ENCODE results near the gene RTN4RL2. TPM values are rescaled to one million over a fixed set of nuclear protein-coding genes. Genes with fewer than 3 reads are reported as not detected.

Gene RTN4RL2
- total and polyA plus RNA-seq, 9 of the 15 experiments (the other 6 are each of a cell fraction or from before 2014, with no cell fraction given) = 0.06 to 1.9 (median 0.34) TPM; not detected in 4

GRCh38 chr11:57426929-57427726 lies 33.2 kb upstream of the RTN4RL2 start, which contains the start of gene SLC43A3 (continued):
- TF ChIP-seq TAF7 (tag; IDR thresholded peaks at IDR 0.05) (0 out of 2 replicates have a peak, but pooled peaks have one; percentile 11), POLR3G (IDR thresholded peaks at IDR 0.05; ENCODE audit: extremely low read depth, insufficient read length, insufficient replicate concordance) (no peak), CTCFL (IDR thresholded peaks at IDR 0.05; ENCODE audit: borderline replicate concordance, insufficient read depth, low read depth, low read length, poor library complexity, severe bottlenecking) (no peak), ZNF124 (CRISPR knock-in tag; IDR thresholded peaks at IDR 0.05) (no peak), CCNT2 (IDR thresholded peaks at IDR 0.05; ENCODE audit: borderline replicate concordance, extremely low read depth, insufficient read length, low read depth, low read length) (peak; percentile 56), YY1 (IDR thresholded peaks at IDR 0.05; ENCODE audit: borderline replicate concordance in 1 of 3, control insufficient read depth in 1 of 3, extremely low read depth in 1 of 3, insufficient read depth in 3 of 3, insufficient read length in 1 of 3, insufficient replicate concordance in 2 of 3, low read depth in 1 of 3, low read length in 2 of 3) (peak in 2 of 3 experiments; percentile 73 to 89), ZC3H11A (IDR thresholded peaks at IDR 0.05; ENCODE audit: low read depth, low read length) (no peak), ZNF655 (CRISPR knock-in tag; IDR thresholded peaks at IDR 0.05) (no peak), RAD21 (CRISPR knock-in tag; conservative IDR thresholded peaks at IDR 0.05 in 1 of 2, IDR thresholded peaks at IDR 0.05 in 1 of 2) (no peak), ZNF57 (CRISPR knock-in tag; IDR thresholded peaks at IDR 0.05) (no peak), MTA1 (IDR thresholded peaks at IDR 0.05; ENCODE audit: borderline replicate concordance) (peak; percentile 52; the same call in 1 of the 2 replicates), TRIM28 (IDR thresholded peaks at IDR 0.05) (no peak; the same call in 1 of the 2 replicates), BRCA1 (IDR thresholded peaks at IDR 0.05) (no peak), BRCA1 (CRISPR knock-in tag; IDR thresholded peaks at IDR 0.05) (no peak), KLF1 (tag; IDR thresholded peaks at IDR 0.05) (no peak), ZBTB17 (CRISPR knock-in tag; IDR thresholded peaks at IDR 0.05) (no peak), TCF15 (CRISPR knock-in tag; IDR thresholded peaks at IDR 0.05) (no peak), ZBED1 (IDR thresholded peaks at IDR 0.05) (no peak), PHF20 (IDR thresholded peaks at IDR 0.05; ENCODE audit: partially characterized antibody) (peak; percentile 65), VEZF1 (CRISPR knock-in tag; IDR thresholded peaks at IDR 0.05) (peak; percentile 93), SPI1 (IDR thresholded peaks at IDR 0.05; ENCODE audit: borderline replicate concordance, low read depth, low read length) (peak; percentile 76), ZNF586 (CRISPR knock-in tag; conservative IDR thresholded peaks at IDR 0.05) (no peak)
